ENCODE measurements around the gene TMEM89. TPM values are rescaled to one million over a fixed set of nuclear protein-coding genes. Genes with fewer than 3 reads are reported as not detected.

The TMEM89 gene
- total RNA-seq, 6 experiments from 2014 or later: not detected

DNA sequence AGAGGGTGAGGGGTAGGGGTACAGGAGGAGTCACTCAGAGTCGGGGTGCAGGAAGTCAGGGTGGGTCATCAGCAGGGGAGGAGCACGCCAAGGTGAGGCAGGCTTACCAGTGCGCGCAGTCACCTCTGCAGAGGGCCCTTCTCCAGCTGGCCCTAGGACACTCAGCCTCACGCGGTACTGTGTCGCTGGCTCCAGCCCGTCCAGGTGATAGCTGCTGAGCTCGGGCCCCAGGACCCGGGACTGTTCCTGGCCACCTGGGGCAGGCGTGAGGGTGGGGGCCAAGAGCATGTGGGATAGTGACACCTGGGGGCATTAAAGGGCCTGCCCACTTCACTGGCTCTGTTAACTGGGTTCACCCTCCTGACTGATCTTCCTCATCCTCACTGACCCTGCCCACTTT, 33.9 kb downstream of the TMEM89 start:
- WGBS (ENCODE audit: insufficient coverage, low coverage, low lambda C conversion rate, missing lambda C conversion rate): 50% methylated on average over 1 of the region's 11 CpGs

DNA sequence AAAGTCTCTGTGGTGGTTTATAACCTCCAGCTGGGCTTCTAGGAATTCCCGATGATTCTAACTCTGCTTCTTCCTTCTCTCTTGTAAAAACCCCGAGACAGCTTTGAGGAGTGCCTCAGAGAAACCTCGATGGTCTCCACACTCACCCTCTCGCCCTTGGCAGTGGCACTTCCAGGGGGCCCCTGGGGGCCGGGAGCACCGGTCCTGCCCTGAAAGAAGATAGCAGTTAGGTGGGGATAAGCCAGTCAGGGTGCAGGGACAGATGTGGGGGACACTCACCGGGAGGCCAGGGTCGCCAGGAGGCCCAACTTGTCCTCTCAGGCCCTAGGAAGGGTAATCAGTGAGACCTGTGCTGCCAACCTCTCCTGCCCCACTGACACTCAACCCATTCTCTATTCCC, 36.2 kb downstream of the TMEM89 start:
- Histone ChIP-seq H3K4me3 (no peak overlapping the region), H3K27me3 (no peaks in the 10 kb centered on the region), H3K36me3 (no peaks in the 10 kb centered on the region), H3K4me1 (peaks cover 0 to 4% (median 0%) of the 10 kb centered on the region in 4 donors), H3K9me3 (no peaks in the 10 kb centered on the region), H3K27ac (no peak overlapping the region)
- no peak for DNase-seq
- intact Hi-C loops (cut with DNase I): loop anchor here in 1 of 2 donors (10.0 kb wide), 1 partner anchor 979 kb away; no protein-coding TSS in a partner anchor
- ATAC-seq: no peak
- WGBS (ENCODE audit: insufficient coverage, low coverage, low lambda C conversion rate, missing lambda C conversion rate): no CpG with 5 or more reads among the region's 8 CpGs
- TF ChIP-seq POLR2A (IDR thresholded peaks at IDR 0.05) (no peak), CTCF (IDR thresholded peaks at IDR 0.05) (no peak)

More for the DNA sequence above, 33.9 kb downstream of the TMEM89 start:
- no peak for DNase-seq
- intact Hi-C loops (cut with DNase I): loop anchor here in 1 of 2 donors (10.0 kb wide), 1 partner anchor 977 kb away; no protein-coding TSS in a partner anchor
- Histone ChIP-seq H3K36me3 (no peaks in the 10 kb centered on the region), H3K27me3 (no peaks in the 10 kb centered on the region), H3K4me1 (no peaks in the 10 kb centered on the region), H3K9me3 (no peaks in the 10 kb centered on the region), H3K4me3 (no peak overlapping the region), H3K27ac (no peak overlapping the region)
- no peak for ATAC-seq
- no peak for TF ChIP-seq POLR2A (IDR thresholded peaks at IDR 0.05)
- no peak for TF ChIP-seq CTCF (IDR thresholded peaks at IDR 0.05)

DNA sequence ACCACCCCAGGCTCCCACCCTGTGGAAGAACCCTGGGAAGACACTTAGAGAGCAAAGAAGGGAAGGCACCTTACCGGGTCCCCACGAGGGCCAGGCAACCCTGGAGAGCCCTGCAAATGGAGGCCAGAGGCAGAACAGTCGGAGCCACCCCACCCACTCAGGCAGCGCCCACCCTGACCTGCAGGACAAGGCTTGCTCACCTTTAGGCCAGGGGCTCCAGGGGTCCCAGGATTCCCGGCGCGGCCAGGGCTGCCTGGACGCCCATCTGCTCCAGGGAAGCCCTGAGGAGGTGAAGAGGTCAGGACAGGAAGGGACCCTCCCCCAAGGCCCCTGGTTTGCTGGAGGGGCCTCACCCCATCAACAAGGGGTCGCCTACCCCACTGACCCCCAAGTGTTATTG, 36.7 kb downstream of the TMEM89 start:
- TF ChIP-seq CTCF (IDR thresholded peaks at IDR 0.05) (no peak), POLR2A (IDR thresholded peaks at IDR 0.05) (no peak)
- Histone ChIP-seq H3K27me3 (no peaks in the 10 kb centered on the region), H3K36me3 (no peaks in the 10 kb centered on the region), H3K4me1 (peaks cover 0 to 4% (median 0%) of the 10 kb centered on the region in 4 donors), H3K9me3 (no peaks in the 10 kb centered on the region), H3K27ac (no peak overlapping the region), H3K4me3 (no peak overlapping the region)
- WGBS (ENCODE audit: insufficient coverage, low coverage, low lambda C conversion rate, missing lambda C conversion rate): no CpG with 5 or more reads among the region's 9 CpGs
- intact Hi-C loops (cut with DNase I): loop anchor here in 1 of 2 donors (10.0 kb wide), 1 partner anchor 980 kb away; no protein-coding TSS in a partner anchor
- ATAC-seq (no peak), DNase-seq (no peak)

GRCh38 chr3:48581621-48582481, 39.7 kb downstream of the TMEM89 start:
- TF ChIP-seq POLR2A (IDR thresholded peaks at IDR 0.05): no peak
- TF ChIP-seq CTCF (IDR thresholded peaks at IDR 0.05): no peak
- H3K36me3 ChIP-seq: no peaks in the 10 kb centered on the region
- peaks cover 0 to 4% (median 0%) of the 10 kb centered on the region in 4 donors for H3K4me1 ChIP-seq
- no peak overlapping the region for H3K27ac ChIP-seq
- WGBS (ENCODE audit: insufficient coverage, low coverage, low lambda C conversion rate, missing lambda C conversion rate): 72% methylated on average over 5 of the region's 14 CpGs
- no peak overlapping the region for H3K4me3 ChIP-seq
- no peak for DNase-seq
- intact Hi-C loops (cut with DNase I): loop anchor here in 1 of 2 donors (10.0 kb wide), 1 partner anchor 983 kb away; no protein-coding TSS in a partner anchor
- no peaks in the 10 kb centered on the region for H3K9me3 ChIP-seq
- ATAC-seq: peak in 3 of 4 donors; percentile 56 to 81 (median 60)
- no peaks in the 10 kb centered on the region for H3K27me3 ChIP-seq
